GM12891 (cell line): ENCODE results near the gene SCFD2.

Source experiments
- PAX5 ChIP-seq: IDR thresholded peaks from 2 replicates; pipeline ENCODE4 v1.6.1; 2011; ENCODE audit warnings: low read length, moderate library complexity, mild to moderate bottlenecking; ENCODE audit not compliant: insufficient read depth, severe bottlenecking
- POLR2AphosphoS5 ChIP-seq: IDR thresholded peaks from 2 replicates; pipeline ENCODE4 v1.6.1; 2011; ENCODE audit warnings: low read depth, low read length, control low read depth

- TF ChIP-seq POLR2AphosphoS5 (no peak), PAX5 (no peak)
Observed at GRCh38 chr4:53040459-53040815, 325.4 kb downstream of the SCFD2 start.
